ENCODE results near the gene C6orf62.
"Not testable (repeated sequence)": the region's sequence is repeated elsewhere in the genome, so short reads cannot be mapped to it uniquely, and the experiment has no call there.

C6orf62 gene

DNA sequence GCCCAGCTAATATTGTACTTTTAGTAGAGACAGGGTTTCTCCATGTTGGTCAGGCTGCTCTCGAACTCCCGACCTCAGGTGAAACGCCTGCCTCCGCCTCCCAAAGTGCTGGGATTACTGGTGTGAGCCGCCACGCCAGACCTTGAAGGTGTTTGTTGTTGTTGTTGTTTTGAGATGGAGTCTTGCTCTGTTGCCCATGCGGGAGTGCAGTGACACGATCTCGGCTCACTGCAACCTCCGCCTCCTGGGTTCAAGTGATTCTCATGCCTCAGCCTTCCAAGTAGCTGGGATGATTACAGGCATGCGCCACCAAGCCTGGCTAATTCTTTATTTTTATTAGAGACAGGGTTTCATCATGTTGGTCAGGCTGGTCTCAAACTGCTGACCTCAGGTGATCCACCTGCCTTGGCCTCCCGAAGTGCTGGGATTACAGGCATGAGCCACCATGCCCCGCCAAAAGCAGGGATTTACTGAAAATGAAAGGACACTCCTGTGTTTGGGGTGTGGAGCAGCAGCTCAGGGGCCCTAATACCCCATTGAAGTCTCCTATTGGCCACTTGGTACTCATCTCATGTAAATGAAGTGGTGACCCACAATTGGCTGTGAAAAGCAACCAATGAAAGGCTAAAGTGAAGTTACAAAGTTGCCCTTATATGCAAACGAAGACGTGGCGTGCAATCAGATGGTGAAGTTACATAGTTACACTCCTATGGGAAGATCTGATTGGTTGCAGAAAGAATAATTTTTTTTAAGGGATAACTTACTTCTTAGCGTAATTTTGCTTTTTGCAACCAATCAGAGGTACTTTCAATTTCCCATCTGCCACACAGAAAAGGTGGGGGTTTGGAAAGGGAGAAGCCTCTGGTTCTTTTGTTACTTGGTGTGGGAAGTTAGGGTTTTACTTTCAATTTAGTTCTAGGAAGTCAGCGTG is 50.6 kb downstream of the C6orf62 start:
- DNase-seq (ENCODE audit: low read depth) = not testable (repeated sequence)

DNA sequence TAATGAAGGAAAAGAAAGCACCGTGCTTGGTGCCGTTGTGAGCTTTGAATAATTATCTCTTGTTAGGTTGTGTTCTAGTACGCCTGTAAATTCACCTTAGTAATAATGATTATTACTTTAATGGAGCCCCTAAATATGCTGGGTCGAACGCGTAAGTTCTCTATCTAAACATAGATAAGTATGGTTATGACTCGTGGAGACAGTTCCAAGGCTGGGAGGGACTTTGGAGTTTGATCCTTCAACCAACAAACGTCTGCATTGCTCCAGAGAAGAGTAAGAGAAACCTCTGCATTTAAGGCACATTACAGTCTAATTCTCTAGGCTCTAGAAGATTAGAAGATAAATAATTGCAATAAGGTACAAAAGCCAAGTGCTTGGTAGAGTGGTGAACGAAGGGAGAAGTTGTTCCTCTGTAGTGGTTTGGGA is 51.6 kb downstream of the C6orf62 start:
- DNase-seq (ENCODE audit: low read depth) = no peak

DNA sequence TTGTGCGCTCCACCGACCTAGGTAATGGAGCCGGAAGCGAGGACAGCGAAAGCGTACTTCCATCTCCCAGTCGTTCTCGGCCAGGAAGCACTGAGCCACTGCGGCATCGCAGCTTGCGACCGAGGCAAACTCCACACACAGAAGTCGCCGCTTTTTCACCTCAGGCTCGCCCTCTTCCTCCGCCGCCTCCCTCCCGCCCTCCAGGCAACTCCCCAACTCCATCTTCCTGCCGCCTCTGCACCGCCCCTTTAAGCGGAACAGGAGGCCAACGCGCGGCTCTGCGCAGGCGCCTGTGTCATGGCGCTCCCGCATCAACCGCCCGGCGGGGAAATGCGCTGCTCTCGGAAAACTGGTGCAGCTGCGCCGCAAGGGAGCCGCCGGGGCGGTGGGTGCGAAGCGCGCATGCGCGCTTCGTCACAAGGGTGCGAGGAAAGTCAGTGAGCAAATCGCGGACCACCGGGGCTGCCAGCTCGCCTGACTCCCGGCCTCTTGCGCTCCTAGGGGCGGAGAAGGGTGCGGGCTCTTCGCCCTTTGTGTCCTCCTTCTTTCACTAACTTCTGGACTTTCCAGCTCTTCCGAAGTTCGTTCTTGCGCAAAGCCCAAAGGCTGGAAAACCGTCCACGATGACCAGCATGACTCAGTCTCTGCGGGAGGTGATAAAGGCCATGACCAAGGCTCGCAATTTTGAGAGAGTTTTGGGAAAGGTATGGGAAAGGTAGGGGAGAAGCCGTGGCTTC is 52.1 kb downstream of the C6orf62 start, which contains the start of the genes ACOT13 and TDP2:
Gene ACOT13 (plus strand): TSS at position 437 of the 737 bp plus-strand sequence. CDS start 187 bp downstream, at position 624.
Gene TDP2 (minus strand): TSS at position 259 of the 737 bp plus-strand sequence. CDS start 37 bp downstream, at position 222.
- peak; percentile 94 for DNase-seq (ENCODE audit: low read depth)

DNA sequence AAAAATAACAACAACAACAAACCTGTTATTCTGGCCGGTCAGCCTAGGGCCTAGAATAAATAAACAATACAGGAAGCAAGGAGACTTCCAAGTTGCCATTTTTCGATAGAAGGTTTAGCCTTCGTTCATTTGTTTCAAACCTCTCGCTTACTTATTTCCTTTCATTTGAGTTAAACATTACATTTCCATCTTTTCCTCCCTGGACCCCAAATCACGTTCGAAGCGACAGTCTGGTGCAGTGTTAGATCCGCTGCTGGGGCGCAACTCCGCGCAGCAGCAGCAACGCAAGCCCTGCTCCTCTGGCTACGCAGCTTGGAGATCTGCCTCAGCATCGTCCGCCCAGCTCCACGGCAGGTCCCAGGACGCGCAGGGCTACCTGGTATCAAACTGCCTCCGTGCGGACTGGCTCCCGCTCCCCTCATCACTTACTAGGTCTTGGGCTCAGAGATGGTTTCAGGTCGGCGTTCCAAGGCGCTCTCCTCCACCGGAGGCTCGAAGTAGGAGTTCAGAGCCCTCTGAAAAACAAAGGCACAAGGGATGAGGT is 52.8 kb downstream of the C6orf62 start:
- peak; percentile 10 for DNase-seq (ENCODE audit: low read depth)

DNA sequence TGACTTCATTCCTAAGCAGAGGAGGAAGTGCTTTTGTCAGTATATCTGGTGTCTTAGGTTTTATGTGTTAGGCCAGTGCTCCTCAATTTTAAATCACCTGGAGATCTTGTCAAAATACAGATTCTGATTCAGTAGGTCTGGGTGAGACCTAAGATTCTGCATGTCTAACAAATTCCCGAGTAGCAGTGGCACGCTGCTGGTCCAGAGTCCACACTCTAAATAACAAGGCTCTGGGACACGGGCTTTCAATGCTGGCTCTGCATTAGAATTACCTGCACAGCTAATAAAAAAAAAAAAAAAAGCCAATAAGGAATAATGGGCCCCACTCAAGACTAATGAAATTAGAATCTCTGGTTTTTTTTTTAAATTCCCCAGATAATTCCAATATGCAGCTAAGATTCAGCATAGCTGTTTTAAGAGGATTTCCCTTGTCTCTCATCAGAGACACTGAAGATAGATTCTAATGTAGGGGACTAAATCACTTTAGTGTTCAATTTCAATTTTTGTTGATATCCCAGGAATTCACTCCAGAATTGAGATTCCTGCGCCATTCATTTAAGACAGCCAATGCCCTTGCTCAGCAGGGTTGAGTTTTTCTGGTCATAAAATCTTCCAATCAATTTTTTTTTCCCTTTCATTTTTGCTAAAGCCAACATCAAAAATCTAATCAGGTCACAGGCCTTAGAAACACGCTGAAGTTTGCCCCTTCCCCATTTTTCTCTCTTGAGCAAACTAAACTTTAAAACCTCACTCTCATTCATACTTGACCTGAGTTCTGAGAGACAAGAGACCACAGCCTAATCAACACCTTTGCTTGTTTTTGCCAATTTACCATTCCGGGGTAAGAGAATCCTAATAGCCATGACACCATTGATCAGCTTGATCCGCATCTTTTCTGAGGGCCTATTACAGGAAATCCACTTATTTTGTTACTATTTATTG is 54.6 kb downstream of the C6orf62 start:
- no peak for DNase-seq (ENCODE audit: low read depth)

DNA sequence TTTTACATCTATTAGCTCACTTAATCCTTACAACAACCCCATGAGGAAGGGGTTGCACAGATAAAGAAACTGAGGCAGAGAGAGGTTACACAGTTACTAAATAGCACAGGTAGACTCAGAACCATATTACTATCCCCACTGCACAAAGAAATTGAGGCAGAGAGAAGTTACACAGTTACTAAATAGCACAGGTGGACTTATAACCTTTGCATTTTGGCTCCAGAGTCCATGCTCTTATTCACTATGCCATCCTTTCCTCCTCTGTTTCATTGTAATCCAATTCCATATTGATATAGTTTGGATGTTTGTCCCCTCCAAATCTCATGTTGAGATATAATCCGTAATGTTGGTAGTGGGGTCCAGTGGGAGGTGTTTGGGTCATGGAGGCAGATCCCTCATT is 55.8 kb downstream of the C6orf62 start:
- DNase-seq (ENCODE audit: low read depth) = no peak

DNA sequence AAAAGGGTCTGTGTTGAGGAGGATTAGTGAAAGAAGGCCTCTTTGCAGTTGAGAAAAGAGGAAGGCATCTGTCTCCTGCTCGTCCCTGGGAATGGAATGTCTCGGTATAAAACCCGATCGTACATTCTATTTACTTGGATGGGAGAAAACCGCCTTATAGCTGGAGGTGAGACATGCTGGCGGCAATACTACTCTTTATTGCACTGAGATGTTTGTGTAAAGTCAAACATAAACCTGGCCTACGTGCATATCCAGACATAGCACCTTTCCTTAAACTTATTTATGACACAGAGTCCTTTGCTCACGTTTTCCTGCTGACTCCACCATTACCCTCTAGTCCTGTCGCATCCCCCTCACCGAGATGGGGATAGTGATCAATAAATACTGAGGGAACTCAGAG is 56.7 kb downstream of the C6orf62 start:
- no peak for DNase-seq (ENCODE audit: low read depth)

DNA sequence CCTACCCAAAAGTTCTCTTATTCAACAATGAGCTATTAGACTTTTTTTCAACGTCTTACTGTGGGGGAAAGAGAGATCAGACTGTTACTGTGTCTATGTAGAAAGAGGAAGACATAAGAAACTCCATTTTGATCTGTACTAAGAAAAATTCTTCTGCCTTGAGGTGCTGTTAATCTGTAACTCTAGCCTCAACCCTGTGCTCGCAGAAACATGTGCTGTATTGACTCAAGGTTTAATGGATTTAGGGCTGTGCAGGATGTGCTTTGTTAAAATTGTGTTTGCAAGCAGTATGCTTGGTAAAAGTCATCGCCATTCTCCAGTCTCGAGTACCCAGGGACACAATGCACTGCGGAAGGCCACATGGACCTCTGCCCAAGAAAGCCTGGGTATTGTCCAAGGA is 57.2 kb downstream of the C6orf62 start:
- DNase-seq (ENCODE audit: low read depth) = not testable (repeated sequence)

DNA sequence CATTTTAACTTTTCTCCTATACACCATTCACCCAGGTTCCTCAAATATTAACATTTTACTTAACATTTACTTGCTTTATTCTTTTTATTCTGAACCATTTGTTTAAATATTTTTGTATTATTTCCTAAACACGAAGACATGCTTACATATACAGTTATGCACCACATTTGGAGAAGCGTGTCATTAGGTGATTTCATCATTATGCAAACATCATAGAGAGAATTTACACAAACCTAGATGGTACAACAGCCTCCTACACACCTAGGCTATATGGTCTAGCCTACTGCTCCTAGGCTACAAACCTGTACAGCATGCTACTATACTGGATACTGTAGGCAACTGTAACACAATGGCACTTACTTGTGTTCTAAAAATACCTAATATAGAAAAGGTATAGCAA is 58.8 kb downstream of the C6orf62 start:
- no peak for DNase-seq (ENCODE audit: low read depth)

DNA sequence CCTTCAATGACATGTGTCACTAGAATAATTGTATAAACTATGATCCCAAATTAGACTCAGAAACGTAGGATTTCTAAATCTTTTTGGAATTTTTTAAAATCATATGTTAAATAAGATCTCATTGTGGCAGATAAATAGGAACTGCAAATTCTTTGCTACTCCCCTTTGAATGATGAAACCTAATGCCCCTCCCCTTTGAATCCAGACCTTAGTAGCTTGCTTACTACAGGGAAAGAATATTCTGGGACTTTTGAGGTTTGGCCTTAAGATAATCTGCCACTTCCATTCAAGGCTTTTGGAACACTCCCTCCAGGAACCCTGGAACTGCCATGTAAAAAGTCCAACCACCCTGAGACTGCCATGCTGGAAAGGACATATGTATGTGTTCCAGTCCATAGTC is 59.4 kb downstream of the C6orf62 start:
- DNase-seq (ENCODE audit: low read depth) = no peak

DNA sequence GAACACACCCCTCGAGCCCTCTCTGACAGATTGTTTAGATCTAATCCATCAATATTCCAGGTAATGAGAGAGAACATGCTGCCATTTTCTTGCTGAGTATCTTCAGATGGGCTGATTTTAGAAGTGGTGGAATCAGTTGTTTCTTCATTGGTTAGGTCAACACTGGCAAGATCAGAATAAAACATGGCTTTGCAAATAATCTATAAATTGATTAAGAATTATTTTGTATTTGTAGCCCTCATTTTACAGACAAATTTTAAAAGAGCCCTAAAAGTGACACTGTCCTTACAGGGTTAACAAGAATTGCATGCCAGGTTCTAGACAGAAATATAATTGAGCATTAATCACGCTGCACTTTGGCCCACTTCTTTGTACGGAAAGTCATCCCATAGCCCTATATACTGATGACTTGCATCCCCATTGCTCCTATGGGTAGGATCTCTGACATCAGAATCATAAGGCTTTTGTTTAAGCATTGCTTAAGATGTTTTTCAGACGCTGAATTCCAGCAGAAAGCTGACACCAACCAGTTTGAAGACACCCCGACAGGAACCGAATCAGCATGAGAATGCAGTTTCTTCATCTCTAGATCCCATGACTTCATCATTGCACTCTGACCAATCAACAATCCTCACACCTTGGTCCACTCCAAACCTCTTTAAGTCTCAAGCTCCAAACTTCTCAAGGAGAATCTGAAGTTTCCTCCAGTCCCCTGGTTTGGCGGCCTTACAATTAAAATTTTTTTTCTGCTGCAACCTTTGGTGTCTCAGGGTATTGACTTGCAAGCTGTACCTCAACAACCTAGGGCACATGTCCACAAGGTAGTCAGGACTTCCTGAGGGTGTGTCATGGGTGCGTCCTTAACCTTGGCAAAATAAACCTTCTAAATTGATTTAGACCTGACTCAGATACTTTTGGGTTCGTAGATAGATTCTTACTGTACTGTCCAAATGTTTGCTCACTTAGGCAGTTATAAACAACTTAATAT is 60.1 kb downstream of the C6orf62 start:
- no peak for DNase-seq (ENCODE audit: low read depth)

DNA sequence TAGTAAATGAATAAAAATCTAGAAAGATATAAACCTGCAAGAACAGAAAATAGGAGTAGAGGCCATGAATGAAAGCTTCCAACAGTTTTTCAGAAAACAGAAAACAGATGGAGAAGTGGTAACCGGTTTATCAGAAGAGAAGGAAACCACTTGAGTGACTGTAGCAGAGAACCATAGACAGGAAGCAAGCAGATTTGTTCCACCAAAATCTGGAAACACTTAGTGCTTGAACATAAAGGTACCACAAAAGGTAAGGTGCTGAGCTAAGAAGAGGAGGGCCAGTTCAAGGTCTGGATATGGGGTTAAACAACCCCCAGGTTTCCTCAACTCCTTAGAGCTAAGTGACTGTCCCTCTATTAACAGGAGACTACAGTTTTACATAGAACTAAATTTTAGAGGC is 63.7 kb downstream of the C6orf62 start:
- DNase-seq (ENCODE audit: low read depth) = no peak
